Stimulated activated naive CD4-positive, alpha-beta T cell treated with Interleukin-2 at 50 U/mL for 16 hours (primary cell): ENCODE results near the gene UBE2E2.
"Not testable (repeated sequence)": the region's sequence is repeated elsewhere in the genome, so short reads cannot be mapped to it uniquely, and the experiment has no call there.

Experiments
- DNase-seq: peaks from one replicate; lab custom pipeline; 2025; lab: John Stamatoyannopoulos, UW

UBE2E2 gene

DNA sequence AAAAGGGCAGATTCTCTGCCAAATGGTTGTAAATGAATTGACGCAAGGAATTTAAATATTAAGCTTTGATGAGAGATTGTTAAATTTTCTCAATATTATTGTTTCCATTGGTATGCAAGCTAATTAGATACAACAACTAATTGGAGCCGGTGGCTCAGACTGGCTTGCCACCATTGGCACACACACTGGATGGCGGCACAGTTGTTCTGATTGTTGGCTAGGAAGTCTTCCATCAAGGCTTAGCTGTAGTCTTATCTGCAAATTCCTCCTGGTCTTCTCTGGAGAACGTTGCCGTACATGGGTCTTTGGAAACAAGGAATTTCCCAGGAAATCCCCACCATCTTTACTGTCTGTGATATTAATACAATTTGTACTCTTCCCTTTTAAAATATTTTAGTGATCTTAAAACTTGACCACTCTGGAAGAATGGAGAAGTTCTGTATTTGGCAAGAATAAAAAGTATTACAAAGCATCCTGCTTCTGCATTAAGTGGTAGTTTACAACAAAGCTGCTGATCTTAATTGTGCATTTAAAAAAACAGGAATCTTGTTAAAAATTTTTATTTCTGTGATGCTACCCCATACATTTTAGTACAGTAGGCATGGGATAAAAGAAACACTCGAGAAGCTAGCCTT is 126.5 kb downstream of the UBE2E2 start:
- no peak for DNase-seq

DNA sequence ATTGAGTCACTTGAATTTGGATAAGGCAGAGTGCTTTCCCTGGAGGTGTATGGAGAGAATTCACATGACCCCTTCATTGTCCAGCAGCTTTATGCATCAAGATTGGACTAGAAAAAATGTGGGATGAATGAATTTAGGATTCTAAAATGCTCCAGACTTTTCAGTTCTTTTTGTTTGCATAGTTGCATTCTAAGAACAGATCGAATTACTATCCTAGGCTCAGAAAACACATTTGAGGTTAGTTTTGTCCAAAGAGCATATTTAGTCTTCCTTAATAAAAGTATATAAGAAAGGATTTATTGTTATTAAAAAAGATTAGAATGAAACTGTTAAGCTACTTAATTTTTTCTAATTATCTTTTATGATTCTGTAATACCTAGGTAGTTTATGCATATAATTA is 127.4 kb downstream of the UBE2E2 start:
- no peak for DNase-seq

DNA sequence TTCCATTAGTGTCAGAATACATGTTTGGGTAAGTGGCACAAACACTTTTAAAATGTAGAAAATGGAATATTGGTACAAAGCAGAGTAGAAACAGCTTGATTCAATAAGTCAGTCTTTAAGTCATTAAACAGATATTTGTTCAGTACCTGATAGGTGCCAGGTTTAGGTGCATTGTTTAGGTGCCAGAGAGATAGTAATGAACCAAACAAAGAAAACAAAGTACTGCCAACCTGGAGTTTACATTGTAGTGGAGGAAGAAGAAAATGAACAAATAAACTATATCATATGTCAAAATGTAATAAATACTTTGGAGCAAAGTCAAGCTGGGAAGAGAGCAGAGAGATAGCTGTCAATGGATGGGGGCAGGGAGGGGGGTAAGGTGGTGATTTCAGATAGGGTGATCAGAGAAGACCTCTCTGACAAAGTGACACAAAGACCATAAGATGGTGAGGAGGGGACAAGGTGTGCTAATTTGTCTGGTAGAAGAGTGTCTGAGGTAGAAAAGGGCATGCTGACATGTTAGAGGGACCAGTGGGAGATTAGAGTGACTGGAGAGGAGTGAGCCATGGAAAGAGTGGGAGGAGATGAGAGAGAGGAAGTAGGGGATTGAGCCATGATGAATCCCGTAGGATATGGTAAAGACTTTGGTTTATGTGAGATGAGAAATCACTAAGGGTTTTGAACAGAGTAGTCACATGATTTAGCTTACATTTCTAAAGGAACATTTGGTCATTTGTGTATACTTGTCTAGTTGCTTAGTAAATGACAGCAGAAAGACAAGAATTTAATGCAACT is 128.2 kb downstream of the UBE2E2 start:
- no peak for DNase-seq

DNA sequence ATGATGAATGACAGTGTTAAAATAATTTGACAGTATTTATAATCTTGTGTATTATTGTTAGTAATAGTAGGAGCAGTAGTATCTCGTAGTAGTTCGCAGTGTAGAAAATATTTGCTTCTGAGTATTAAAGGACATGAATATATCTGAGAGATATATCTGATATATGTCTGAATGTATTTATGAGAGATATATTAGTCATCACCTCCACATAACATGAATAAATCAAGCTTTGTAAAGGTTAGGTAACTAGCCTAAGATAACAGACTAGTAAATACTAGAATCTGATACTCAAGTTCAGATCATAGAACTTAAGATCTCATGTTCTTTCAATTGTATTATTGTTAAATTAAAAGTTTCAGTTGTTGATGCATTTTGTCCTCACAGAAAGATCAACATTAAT is 130.5 kb downstream of the UBE2E2 start:
- DNase-seq, result no peak

DNA sequence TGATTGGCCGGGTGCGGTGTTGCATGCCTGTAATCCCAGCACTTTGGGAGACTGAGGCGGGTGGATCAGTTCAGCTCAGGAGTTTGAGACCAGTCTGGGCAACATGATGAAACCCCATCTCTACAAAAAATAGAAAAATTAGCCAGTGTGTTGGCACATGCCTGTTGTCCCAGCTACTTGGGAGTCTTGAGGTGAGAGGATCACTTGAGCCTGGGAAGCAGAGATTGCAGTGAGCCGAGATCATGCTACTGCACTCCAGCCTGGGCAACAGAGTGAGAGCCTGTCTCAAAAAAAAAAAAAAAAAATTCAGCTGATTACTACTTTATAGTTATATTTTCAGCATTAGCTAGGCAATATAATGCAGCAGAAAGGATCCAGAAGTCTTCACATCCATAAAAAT is 133.7 kb downstream of the UBE2E2 start:
- not testable (repeated sequence) for DNase-seq

DNA sequence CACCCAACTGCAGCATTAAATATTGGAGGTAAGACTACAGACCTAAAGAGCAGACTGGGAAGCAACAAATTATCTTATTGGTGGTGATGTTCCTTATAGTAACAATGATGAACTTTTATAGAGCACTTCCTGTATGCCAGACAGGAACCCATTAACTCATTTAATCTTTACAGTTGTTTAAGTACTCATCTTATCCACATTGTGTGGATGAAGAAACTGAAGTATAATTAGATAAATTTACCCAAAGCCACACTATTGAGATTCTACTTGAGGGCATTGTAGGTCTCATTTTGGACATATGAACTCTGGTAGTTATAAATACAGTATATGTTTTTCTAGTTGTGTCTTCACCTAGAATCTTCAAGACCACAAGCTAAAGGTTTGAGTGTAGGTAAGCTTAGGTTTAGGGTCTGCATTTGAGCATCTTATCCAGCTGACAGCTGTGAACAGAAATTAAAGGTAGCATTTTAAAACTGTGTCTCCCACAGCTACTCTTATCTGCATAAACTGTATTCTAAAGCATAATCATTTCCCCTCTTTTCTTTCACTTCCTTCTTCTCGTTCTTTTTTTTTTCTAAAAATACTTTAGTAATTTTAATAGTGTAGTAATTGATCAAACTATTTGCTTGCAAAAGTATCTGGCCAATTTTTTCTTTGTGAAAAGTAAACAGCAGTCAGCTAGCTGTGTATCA is 138.2 kb downstream of the UBE2E2 start:
- no peak for DNase-seq

DNA sequence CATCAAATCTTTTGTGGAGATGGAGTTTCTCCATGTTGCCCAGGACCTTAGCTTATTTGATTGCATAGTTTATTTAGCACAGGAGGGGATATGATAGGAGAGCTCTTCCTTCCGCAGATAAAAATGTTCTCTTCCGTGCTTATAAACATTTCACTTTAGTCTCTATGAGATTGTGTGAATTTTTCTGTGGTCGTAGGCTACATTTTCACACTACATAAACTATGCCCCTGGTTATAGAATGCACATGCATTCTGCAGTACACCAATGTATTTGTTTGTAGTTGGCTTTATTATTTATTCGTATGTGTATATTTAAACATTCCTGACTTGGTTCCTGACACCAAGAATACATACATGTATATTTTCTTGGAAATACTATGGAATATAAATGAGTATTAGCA is 139.2 kb downstream of the UBE2E2 start:
- no peak for DNase-seq

DNA sequence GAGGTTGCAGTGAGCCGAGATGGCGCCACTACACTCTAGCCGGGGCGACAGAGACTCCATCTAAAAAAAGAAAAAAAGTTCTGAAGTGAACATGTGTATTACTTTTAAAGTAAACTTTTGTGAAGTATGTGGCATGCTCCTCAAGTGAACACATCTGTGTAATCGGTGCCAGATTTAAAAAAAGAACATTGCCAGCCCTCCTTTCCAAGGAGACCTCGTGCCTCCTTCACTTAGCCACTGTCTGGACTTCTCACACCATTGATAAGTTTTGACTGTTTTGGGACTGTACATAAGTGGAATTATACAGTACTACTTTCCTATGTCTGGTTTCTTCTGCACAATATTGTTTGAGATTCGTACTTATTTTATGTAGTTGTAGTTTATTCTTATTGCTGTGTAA is 140.4 kb downstream of the UBE2E2 start:
- no peak for DNase-seq

DNA sequence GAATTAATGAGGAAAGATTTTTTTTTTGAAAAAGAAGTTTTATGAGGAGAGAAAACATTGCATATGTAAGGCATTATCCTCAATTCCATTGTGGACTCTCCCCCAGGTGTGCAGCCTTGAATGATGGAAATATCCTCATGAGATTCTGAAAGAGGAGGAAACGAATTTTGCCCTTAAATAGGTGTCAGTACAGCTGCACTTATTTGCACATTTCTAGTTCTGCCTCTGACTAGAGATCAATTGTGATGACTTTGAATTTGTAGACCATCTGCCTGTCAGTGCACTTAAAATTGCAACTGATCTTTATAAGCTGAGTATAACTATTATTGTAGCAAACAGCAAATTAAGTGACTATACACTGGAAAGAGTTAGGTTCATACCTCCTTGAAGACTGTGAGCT is 141.8 kb downstream of the UBE2E2 start:
- no peak for DNase-seq

DNA sequence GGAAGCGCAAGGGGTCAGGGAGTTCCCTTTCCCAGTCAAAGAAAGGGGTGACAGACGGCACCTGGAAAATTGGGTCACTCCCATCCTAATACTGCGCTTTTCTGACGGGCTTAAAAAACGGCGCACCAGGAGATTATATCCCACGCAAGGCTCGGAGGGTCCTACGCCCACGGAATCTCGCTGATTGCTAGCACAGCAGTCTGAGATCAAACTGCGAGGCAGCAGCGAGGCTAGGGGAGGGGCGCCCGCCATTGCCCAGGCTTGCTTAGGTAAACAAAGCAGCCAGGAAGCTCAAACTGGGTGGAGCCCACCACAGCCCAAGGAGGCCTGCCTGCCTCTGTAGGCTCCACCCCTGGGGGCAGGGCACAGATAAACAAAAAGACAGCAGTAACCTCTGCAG is 146.3 kb downstream of the UBE2E2 start:
- not testable (repeated sequence) for DNase-seq

DNA sequence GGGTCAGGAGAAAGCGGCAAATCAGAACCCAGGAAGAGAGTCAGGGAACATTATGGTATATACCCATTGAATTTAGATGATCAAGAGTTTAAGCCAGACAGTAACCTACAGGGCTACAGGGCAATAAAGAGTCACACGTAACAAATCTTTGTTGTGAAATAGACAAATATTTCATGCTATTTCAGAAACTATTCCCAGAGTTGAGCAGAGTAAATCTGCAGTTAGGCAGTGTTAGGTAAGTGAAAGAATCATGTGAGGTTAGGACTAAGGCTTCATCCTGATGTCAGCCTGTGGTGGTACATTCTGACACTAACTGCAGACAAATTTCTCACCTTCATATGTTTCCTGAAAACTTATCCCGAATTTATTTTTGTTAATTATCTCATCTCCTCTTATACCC is 153.0 kb downstream of the UBE2E2 start:
- DNase-seq, result no peak

DNA sequence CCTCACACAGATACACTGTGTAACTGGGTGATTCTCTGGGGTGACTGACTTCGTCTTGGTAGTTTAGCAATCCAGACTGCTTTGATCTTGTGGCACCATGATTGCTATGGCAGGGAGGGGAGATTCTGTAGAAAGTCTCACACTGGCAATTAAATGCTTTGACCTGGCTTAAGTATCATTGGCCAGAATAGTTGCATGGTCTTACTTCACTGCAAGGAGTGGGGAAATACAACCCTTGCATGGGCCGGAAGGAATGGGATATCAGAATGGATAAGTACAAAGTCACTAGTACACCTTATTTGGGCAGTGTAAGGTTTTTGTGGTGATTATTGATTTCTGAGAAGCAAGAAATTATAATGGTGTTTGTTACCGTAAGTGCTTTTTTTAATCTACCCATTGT is 153.8 kb downstream of the UBE2E2 start:
- DNase-seq, result no peak

DNA sequence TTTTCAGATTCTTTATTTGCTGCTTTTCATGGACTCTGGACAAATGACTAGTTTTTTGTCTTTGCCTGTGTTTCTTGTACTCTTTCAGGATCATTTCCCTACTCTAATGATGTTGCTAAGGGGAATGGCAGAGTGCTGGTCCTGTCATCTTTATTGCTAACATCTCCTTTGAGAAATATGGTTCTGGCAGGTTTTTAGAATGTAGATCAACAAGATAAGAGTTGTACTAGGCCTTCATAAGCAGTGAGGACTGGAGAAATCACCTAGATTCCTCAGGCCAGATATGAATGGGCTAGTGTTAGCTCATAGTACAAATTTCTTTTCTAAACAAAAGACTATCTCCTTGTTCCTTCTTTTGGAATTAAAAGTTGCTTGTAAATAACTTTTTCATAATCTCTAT is 156.0 kb downstream of the UBE2E2 start:
- DNase-seq, result no peak

DNA sequence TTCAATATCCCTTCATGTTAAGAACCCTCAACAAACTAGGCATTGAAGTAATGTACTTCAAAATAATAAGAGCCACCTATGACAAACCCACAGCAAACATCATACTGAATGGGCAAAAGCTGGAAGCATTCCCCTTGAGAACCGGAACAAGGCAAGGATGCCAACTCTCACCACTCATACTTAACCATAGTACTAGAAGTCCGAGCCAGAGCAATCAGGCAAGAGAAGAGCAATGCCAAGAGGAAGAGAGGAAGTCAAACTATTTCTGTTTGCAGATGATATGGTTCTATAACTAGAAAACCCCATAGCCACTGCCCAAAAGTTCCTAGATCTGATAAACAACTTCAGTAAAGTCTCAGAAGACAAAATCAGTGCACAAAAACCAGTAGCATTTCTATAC is 161.9 kb downstream of the UBE2E2 start:
- DNase-seq, result no peak

DNA sequence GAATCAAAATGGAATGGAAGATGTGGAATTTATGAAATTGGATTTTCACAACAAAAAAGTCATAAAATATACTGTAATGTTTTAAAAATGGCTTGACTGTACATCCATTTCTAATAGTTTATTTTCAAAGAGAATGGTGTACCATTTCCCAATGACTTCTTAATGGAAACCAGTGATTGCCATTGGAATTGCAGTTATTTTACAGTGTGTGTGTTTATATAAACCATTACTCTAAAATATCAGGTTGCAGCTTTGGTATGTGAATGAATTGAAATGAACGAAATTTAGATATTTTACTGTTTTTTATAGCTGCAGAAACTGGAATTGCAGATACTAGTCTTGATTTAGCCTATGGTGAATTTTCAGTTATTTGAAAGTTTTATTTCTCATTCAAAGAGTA is 165.6 kb downstream of the UBE2E2 start:
- no peak for DNase-seq

DNA sequence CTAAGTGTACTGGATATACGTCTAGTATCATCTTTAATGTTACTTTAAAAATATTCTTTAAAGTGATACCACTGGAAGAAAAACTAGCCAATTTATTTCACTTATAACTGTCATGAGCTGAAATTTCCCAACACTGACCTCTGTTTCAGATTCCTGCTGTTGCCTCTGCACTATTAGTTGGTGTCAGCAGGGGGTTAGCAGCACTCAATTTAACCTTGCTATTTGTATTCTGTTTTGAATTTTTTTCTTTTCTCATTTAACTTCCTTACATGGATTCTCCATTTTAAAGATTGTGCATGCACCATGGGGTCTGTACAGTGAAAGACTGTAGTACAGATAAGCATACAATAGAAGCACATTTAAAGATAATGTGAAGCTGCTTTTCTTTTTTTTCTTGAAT is 169.2 kb downstream of the UBE2E2 start:
- no peak for DNase-seq

DNA sequence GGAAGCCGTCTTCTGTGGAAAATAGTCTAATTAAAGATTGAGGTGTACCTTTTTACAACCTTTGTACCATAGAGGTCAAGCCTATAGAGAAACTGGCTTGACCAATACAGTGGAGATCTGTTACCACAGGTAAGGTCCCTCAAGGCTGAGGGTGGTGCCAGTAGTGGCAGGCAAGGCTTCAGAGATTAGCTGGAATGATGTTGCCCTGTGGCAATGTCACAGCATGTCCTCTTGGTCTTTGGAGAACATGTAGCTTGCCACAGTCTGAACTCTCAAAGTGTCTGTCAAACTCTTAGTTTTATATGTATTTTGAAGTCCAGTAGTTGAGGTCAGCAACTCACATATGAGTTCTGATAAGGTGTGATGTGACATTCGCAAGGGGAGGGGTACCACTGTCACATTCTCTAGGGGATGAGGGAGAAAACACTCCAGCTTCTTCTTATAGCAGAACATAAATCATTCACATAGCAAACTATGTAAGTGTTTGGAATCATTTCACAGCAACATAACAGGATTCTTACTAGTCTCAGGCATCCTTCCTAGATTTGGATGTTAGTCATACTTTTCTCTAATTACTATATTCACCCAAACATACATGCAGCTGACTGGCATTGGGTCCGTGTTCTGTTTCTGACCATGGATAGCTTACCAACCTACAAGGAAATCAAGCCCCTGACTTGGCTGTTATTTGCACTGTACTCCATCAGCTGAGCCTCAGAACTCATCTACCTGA is 173.6 kb downstream of the UBE2E2 start:
- no peak for DNase-seq

DNA sequence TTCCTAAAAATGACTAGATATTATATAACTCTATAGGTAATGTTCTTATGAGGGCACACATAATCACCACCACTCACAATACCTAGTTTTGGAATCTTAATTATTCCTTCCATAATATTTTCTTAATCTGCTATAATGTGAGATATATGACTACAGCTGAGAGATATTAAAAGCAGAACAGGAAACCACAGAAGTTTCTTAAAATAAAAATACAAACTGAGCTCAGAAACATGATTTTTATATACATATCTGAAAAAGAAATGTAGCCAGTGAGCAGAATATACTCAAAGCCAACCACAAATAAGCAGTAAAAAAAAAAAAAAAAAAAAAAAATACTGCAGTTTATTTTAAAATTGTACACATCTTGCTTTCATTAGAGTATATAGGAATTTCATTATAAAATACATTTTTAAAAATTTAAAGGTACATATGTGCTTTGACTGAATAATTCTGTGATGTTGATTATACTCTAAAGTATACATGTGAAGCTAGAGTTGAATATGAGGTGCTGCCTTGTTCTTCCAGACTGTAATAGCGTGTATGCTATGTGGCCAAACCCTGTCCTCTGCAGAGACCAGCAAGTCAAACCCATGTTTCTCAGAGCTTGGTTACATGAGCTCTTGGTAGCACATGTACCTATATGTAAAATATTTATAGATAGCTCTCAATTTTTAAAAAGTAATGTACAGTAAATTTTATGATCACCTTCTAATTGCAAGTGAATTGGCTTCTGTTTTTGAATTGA is 175.0 kb downstream of the UBE2E2 start:
- DNase-seq, result no peak

DNA sequence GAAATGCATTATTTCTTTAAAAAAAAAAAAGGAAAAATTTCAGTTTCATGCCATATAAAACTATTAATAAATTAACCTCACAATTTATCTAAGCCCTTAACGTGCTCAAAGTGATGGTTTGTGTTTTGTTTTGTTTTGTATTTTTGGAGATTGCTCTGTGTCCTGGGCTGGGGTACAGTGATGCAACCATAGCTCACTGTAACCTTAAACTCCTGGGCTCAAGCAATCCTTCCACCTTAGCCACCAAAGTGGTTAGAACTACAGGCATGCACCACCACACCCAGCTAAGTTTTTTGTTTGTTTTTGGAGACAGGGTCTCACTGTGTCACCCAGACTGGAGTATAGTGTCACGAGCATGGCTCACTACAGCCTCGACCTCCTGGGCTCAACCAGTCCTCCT is 180.7 kb downstream of the UBE2E2 start:
- no peak for DNase-seq

DNA sequence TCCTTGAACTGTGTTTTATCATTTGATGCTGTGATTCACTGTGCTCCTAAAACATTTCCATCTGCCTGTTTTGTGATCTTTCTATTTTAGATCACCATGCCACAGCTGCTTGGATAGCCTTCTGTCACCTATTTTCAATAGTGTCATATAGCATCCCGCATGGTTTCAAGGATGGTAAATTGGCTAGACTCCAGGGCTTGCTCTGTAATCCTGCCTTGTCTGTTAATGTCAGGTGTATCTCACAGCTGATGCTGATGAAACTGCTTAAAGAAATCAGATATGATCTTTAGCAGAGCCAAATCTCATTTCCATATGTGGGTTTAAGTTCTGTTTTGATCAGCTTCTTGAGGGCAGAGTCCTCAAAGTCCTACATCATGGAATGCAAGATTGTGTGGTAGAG is 182.2 kb downstream of the UBE2E2 start:
- no peak for DNase-seq

DNA sequence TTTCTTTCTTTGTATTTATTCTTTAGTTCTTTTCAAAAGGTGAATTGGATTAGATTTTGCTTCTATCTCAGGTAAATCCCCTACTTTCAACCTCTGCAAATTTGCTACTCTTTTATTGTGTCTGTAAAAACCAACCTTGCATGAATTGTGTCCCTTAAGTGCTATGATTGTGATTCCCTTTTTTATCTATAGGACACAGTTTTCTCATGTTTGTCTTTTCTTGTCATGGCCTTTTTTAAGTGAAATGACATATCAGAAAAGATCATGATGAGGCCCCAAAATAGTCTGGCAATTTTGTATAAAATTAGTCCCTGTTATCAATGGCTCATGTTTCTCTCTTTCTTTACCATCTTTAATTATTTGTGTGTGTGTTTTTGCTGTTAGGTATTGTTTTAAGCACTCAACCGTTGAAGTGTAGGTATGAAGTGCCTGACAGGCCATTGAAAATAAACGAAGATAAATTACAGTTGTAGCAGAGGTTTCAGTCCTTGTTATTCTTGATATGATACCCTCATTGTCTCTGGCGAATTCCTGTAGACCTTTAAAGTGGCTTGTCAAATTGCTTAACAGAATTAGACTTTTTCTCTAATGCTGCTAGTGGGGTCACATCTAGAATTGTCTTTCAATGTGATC is 184.3 kb downstream of the UBE2E2 start:
- DNase-seq, result no peak
